DOHH2 (cell line): Measurements from ENCODE around the gene SETSIP.

Source experiments
- H3F3A ChIP-seq: fragments of 200-600 bp; sonication (generic), shearing (Covaris generic); 2 replicates; pipeline ENCODE4 v1.6.0; 2016; ENCODE audit warnings: antibody characterized with exemption, mild to moderate bottlenecking; ENCODE audit not compliant: control insufficient read depth, insufficient read depth
- H3K27ac ChIP-seq: fragments of 200-600 bp; sonication (generic); 2 replicates; pipeline ENCODE4 v1.5.1; 2014; ENCODE audit warnings: low read depth, mild to moderate bottlenecking, low read length, moderate library complexity
- H3K27me3 ChIP-seq: fragments of 200-600 bp; sonication (generic); 2 replicates; pipeline ENCODE4 v1.6.1; 2014; ENCODE audit warnings: mild to moderate bottlenecking, low read length, mixed read lengths; ENCODE audit not compliant: control insufficient read depth
- H3K36me3 ChIP-seq: fragments of 200-600 bp; sonication (generic); 2 replicates; pipeline ENCODE4 v1.6.1; 2014; ENCODE audit warnings: mild to moderate bottlenecking, low read length, moderate library complexity, mixed read lengths; ENCODE audit not compliant: control insufficient read depth
- H3K4me1 ChIP-seq: fragments of 200-600 bp; sonication (generic); 2 replicates; pipeline ENCODE4 v1.6.1; 2014; ENCODE audit warnings: mild to moderate bottlenecking, low read length, mixed read lengths; ENCODE audit not compliant: control insufficient read depth
- H3K4me2 ChIP-seq: fragments of 200-600 bp; sonication (generic); 2 replicates; pipeline ENCODE4 v1.6.0; 2014; ENCODE audit warnings: mild to moderate bottlenecking, low read length, moderate library complexity
- H3K4me3 ChIP-seq: fragments of 200-600 bp; sonication (generic); 2 replicates; pipeline ENCODE4 v1.5.1; 2014; ENCODE audit warnings: mild to moderate bottlenecking, low read length, mixed read lengths
- H3K79me2 ChIP-seq: fragments of 200-600 bp; sonication (generic); 2 replicates; pipeline ENCODE4 v1.6.1; 2014; ENCODE audit warnings: mild to moderate bottlenecking, low read length, mixed read lengths; ENCODE audit not compliant: control insufficient read depth
- H3K9me2 ChIP-seq: fragments of 200-600 bp; sonication (generic); replicated peaks from 2 replicates; pipeline ENCODE4 v1.6.1; 2014; ENCODE audit warnings: mild to moderate bottlenecking, low read length, mixed read lengths; ENCODE audit not compliant: control insufficient read depth
- H3K9me3 ChIP-seq: fragments of 200-600 bp; sonication (generic); 2 replicates; pipeline ENCODE4 v1.6.1; 2014; ENCODE audit warnings: antibody characterized with exemption, low read length, mixed read lengths; ENCODE audit not compliant: control insufficient read depth, insufficient read depth
- H4K20me1 ChIP-seq: fragments of 200-600 bp; sonication (generic); 2 replicates; pipeline ENCODE4 v1.6.0; 2014; ENCODE audit warnings: low read depth, mild to moderate bottlenecking, antibody characterized with exemption, low read length, moderate library complexity; ENCODE audit not compliant: control insufficient read depth, insufficient read depth
- CTCF ChIP-seq: fragments of 200-600 bp; sonication (generic); IDR thresholded peaks from one replicate; pipeline ENCODE4 v1.5.1; 2014; ENCODE audit warnings: antibody characterized with exemption, mild to moderate bottlenecking, low read depth, low read length; ENCODE audit not compliant: poor library complexity, severe bottlenecking
- EZH2phosphoT487 ChIP-seq: fragments of 200-600 bp; sonication (generic); IDR thresholded peaks from 2 replicates; pipeline ENCODE4 v1.6.1; 2017; ENCODE audit warnings: borderline replicate concordance, mild to moderate bottlenecking, antibody characterized with exemption, low read length, moderate library complexity, mixed read lengths

Gene SETSIP

GRCh38 chr1:92043621-92044020, 31.6 kb downstream of the SETSIP start:
- H3K27me3 ChIP-seq: peaks cover 3% of the 10 kb centered on the region; the same call in 1 of the 2 replicates
- H3K4me3 ChIP-seq: no peak overlapping the region
- no peak for TF ChIP-seq CTCF
- no peak for TF ChIP-seq EZH2phosphoT487
- H3K9me2 ChIP-seq: no peaks in the 10 kb centered on the region
- no peak overlapping the region for H3K27ac ChIP-seq
- no peak overlapping the region for H3K4me2 ChIP-seq
- no peaks in the 10 kb centered on the region for H4K20me1 ChIP-seq
- H3K9me3 ChIP-seq: no peaks in the 10 kb centered on the region
- H3F3A ChIP-seq: no peaks in the 10 kb centered on the region
- H3K79me2 ChIP-seq: no peaks in the 10 kb centered on the region
- H3K36me3 ChIP-seq: no peaks in the 10 kb centered on the region
- no peaks in the 10 kb centered on the region for H3K4me1 ChIP-seq

DNA sequence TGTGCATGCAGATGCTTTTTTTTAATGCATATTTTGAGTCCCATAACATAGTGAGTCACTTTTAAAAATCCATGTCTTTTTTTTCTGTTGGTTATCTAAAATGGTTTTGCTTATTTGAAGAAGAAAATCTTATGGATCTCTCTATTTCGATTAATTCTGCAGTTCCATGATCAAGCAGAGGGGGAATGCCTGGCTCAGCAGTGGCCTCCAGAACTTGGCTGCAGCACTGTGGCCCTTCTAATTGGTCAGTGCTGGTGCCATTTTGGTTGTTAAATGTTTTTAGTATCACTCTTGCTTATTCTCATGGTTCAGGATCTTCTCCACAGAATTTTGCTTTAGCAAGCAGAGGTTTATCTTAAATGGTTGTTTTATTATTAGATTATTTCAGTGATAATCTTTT, 34.2 kb downstream of the SETSIP start:
- no peaks in the 10 kb centered on the region for H3K79me2 ChIP-seq
- 0 out of 2 replicates have a peak, but pooled peaks cover 4% of the 10 kb centered on the region for H3K27me3 ChIP-seq
- H3K9me2 ChIP-seq: no peaks in the 10 kb centered on the region
- TF ChIP-seq CTCF (no peak), EZH2phosphoT487 (no peak)
- no peaks in the 10 kb centered on the region for H3K4me1 ChIP-seq
- no peak overlapping the region for H3K4me2 ChIP-seq
- no peaks in the 10 kb centered on the region for H3K36me3 ChIP-seq
- H3K9me3 ChIP-seq: no peaks in the 10 kb centered on the region
- H3K27ac ChIP-seq: no peak overlapping the region
- H3K4me3 ChIP-seq: no peak overlapping the region
- H3F3A ChIP-seq: no peaks in the 10 kb centered on the region
- no peaks in the 10 kb centered on the region for H4K20me1 ChIP-seq

DNA sequence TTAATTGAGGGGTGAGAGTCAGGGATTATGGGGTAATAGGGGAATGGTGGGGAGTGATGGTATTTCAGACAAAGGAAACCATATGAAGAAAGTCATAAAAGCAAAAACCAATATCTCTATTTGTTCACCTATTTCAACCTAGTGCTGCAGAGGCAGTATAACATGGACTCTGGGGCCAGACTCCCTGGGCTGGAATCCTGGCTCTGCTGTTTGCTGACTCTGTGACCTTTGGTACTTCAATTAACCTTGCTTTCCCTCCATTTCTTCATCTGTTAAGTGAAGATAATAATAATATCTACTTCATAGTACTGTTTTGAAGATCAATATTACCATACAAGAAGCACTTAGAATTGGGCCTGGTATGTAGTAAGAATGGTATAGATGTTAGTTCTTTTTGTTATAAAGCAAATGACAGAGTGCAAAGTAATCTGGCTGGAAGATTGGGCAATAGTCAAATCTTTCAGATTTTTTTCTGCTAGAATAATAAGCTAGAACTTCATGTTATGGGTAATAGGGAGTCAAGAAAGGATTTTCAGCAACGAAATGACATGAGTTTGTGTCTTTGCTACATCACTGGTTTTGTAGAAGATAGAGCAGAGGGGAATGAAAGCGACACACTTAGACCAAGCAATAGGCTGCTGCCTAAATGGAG, 36.4 kb downstream of the SETSIP start:
- Histone ChIP-seq H3K4me1 (no peaks in the 10 kb centered on the region), H3K27ac (no peak overlapping the region), H3K36me3 (no peaks in the 10 kb centered on the region), H3K79me2 (no peaks in the 10 kb centered on the region), H3K4me2 (no peak overlapping the region), H3F3A (no peaks in the 10 kb centered on the region), H3K9me3 (no peaks in the 10 kb centered on the region), H3K9me2 (no peaks in the 10 kb centered on the region), H3K4me3 (no peak overlapping the region), H4K20me1 (no peaks in the 10 kb centered on the region), H3K27me3 (peaks cover 13% of the 10 kb centered on the region)
- TF ChIP-seq EZH2phosphoT487 (no peak), CTCF (no peak)
